HG02943 (cell line): ENCODE measurements around the gene UBE2O.

Experiments
- ATAC-seq: cut with Tn5 transposase; IDR thresholded peaks from one replicate; pipeline ENCODE4 v1.9.1; 2021; ENCODE audit warnings: mild to moderate bottlenecking, low read depth, moderate library complexity; ENCODE audit not compliant: unreplicated experiment

The UBE2O gene

DNA sequence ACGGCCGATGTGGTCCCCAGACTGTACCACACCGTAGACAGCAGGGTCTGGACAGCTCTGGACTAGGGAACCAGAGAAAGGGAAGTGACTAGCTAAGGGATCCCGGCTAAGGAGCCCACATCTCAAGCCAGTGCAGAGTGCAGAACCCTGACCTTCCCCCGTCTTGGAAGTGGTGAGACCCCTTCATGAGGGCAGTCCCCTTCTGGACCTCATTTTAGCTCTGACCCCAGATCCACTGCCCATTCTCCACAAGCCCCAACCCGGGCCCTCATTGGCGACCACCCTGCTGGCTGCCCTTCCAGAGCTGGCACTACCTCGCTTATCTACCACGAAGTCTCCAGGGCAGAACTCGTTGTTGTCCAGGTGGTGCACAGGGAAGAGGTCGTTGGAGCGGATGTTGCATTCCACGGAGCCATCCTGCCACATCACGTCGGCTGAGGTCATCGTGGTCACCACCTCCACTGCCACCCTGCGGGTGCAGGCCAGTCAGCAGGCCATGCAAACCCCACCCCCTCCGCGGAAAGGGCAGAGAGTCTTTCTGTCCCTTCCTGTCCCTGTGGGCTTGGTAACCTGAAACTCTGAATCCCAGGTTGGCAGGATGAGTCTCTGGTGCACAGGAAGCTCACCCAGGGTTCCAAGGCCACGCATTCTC, 54.3 kb downstream of the UBE2O start:
- no peak for ATAC-seq

DNA sequence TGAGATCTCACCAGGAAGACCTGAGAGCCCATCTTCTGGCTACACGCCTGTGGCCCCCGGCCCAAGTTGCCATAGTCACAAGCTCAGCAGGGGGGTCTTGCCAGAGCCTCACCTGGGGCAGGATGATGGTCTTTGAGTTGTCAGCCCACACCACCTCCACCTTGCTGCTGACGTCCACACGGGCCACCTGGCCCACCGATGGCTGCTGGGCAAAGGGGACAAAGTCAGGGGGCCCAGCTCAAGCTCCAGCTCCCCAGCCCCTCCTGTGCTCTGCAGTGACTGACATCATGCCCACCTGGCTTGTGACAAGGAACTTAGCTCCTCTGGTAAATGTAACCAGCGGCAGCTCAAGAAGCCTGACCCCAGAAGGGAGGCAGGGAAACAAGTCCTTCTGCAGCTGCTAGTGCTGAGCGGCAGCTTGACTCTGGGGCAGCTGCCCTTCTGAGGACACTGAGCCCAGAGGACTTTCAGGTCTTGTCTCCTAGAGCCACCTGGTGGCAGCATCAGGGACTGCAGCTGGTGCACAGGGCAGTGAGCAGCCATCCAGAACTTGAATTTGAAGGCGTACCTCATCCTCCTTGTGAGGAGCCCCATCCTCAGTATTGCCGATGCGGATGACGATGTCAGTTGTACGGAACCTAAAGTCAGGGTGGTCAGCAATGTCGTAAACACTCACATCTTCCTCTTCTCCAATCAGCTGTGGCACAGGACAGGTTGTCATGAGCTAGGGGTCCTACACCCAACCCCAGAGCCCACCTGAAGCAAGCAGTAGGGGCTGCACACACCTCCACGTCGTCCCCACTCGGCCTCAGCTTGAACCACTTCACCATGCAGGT, 55.0 kb downstream of the UBE2O start:
- ATAC-seq, result no peak

DNA sequence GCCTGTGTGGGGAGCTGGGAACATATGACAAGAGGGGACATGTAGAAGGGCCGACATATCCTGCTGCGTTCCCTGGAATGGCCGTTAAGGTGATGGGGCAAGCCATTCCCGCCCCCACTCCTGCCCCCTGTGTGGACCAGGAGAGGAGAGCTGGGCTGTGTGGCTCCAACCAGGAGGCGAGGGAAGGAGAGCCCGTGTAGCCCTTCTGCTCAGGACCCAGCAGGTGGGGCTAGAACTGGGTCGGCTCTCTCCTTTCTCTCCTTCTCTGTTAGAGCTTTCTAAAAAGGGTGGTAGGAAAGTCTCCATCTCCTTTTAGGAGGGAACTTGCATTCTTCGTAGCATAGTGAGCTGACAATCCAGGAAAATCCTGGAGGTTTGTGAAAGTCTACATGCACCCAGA, 55.8 kb downstream of the UBE2O start:
- ATAC-seq, result no peak

DNA sequence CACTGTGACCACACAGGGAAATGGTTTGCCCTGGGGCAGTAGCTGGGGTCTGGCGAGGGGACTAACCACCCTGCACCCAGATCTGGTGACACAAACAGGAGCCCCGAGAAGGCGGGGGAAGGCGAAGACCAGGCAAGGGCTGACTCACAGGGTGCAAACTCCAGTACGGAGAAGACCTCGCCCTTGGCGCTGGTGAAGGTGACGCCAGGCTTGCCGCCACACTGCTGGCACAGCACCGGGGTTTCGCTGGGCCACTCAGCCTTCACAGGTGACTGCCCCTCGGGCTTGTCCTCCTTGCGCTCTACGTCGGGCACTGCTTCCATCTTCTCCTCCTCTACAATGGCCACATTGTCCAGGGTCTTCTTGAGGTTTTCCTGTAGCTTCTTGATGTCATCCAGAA, 57.0 kb downstream of the UBE2O start:
- ATAC-seq, result no peak

DNA sequence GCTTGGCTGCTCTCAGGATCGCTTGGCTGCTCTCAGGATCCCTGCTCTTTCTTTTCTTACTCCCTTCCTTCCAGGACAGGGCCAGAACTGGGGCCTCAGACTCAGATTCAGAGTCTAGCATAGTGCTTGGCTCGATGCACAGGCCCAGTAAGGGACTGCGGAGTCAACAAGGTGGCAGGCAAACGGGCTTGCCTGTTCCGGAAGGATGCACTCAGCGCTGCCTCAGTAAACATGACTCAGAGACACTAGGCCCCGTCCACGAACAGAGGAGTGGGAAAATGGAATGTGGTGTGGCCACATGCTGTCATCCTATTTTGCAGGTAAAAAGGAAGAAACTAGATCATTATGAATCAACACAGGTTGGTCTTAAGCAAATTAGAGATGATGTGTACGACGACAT, 58.8 kb downstream of the UBE2O start:
- no peak for ATAC-seq

DNA sequence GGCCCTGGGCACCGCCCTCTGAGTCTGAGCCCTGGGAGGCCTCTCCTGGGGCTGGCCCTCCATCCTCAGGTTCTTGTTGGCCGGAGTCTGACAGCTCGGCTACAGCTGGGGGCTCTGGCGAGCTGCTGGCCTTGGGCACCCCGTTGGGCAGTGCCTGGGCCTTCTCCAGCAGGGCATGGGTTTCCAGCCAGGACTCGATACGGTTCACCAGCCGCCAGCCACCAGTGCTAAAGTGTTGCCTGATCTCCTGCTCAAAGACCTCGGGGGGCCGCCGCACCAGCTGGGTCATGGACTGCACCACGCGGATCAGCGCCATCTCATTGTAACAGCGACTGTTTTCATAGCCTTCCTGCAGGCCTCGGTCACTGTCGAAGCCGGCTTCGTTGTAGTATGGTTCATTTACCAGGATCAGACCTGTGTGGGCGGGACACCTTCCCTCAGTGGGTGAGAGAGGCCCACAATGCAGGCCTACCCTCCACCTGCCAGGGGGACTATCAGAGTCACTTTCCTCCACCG, 61.7 kb downstream of the UBE2O start:
- ATAC-seq, result no peak

DNA sequence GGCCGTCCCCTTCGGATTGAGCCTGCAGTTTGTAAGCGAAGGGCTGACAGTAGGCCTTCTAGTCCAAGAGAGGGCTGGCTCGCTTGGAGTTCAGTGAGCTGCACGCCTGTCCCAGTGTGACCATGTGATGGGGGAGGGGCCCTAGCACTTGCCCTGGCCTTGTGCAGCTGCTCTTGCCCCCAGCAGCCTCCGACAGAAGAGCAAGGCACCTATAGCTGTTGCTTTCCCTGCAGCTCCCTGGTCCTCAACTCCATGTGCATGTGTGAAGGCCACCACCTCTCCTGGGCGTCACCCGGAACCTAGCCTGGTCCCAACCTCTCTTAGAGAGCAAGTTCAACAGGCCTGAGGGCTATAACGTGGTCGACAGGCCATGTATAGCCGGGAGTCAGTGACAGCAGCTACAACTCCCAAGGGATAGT, 62.9 kb downstream of the UBE2O start:
- no peak for ATAC-seq

DNA sequence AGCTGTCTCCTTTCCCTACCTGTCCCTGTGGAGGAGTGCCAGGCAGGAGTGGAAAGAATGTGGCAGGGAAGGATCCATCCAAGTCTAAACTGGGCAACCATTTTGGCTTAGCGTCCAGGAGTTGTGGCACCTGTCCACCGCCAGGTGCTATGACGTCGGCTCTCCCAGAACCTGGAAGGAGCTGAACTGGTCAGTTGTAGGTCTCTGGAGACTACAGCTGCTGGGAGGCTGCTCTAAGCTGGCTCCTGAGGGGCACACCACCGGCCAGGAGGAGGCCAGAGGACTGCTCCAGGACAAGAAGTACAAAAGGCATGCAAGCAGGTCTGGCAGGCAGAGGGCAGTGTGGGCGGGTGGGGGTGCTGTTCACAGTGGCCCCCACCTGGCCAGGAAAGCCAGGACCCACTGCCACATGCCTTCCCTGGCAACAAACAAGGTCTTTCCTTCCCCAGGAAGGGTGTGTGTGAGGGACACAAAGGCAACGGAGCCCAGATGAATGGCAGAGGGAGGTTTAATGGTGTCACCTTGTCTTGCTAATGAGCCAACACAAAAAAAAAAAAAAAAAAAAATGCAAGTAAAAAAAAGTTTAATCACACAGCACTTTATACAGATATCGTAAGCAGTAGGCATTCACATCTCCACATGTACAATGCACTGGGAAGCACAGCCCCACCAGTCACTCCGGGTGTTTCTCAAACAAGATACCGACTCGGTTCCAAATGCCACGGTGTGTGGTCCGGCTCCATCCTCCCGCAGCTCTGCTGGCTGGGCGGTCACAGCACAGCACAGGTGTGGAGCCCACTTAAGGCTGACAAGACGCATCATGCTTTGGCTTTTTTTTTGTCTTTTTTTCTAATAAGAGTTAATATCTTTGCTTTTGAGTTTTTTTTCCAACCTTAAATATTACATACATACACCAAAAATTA, 63.7 kb downstream of the UBE2O start:
- no peak for ATAC-seq

DNA sequence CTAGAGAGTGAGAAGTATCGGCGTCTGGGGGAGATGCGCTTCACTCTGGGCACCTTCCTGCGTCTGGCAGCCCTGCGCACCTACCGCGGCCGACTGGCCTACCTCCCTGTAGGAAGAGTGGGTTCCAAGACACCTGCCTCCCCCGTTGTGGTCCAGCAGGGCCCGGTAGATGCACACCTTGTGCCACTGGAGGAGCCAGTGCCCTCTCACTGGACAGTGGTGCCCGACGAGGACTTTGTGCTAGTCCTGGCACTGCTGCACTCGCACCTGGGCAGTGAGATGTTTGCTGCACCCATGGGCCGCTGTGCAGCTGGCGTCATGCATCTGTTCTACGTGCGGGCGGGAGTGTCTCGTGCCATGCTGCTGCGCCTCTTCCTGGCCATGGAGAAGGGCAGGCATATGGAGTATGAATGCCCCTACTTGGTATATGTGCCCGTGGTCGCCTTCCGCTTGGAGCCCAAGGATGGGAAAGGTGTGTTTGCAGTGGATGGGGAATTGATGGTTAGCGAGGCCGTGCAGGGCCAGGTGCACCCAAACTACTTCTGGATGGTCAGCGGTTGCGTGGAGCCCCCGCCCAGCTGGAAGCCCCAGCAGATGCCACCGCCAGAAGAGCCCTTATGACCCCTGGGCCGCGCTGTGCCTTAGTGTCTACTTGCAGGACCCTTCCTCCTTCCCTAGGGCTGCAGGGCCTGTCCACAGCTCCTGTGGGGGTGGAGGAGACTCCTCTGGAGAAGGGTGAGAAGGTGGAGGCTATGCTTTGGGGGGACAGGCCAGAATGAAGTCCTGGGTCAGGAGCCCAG, 65.8 kb downstream of the UBE2O start:
- no peak for ATAC-seq

DNA sequence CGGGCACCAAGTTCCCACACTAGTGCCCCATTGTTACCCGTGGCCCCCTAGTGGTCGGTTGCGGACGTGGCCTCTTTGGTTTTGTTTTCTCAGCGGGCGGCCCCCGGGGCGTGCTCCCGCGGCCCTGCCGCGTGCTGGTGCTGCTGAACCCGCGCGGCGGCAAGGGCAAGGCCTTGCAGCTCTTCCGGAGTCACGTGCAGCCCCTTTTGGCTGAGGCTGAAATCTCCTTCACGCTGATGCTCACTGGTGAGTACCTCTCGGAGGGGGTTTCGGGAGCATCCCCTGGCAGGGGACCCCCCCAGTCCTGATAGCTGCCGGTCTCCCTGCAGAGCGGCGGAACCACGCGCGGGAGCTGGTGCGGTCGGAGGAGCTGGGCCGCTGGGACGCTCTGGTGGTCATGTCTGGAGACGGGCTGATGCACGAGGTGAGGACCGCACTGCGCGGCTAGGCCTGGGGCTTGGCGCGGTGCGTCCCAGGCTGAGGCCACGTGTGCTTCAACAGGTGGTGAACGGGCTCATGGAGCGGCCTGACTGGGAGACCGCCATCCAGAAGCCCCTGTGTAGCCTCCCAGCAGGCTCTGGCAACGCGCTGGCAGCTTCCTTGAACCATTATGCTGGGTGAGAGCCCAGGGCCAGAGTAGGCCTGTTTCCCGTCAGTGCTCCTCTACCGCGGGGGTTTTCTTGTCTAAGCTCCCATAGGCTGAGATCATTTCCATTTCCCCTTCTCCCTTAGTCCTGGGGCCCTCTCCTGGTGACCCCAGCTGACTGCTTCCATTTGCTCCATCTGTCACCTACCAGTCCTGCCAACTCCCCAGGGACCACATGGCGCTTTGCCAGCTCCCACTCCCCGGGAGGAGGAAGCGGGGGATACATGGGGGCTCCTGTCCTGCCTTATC, 66.8 kb downstream of the UBE2O start:
- no peak for ATAC-seq

DNA sequence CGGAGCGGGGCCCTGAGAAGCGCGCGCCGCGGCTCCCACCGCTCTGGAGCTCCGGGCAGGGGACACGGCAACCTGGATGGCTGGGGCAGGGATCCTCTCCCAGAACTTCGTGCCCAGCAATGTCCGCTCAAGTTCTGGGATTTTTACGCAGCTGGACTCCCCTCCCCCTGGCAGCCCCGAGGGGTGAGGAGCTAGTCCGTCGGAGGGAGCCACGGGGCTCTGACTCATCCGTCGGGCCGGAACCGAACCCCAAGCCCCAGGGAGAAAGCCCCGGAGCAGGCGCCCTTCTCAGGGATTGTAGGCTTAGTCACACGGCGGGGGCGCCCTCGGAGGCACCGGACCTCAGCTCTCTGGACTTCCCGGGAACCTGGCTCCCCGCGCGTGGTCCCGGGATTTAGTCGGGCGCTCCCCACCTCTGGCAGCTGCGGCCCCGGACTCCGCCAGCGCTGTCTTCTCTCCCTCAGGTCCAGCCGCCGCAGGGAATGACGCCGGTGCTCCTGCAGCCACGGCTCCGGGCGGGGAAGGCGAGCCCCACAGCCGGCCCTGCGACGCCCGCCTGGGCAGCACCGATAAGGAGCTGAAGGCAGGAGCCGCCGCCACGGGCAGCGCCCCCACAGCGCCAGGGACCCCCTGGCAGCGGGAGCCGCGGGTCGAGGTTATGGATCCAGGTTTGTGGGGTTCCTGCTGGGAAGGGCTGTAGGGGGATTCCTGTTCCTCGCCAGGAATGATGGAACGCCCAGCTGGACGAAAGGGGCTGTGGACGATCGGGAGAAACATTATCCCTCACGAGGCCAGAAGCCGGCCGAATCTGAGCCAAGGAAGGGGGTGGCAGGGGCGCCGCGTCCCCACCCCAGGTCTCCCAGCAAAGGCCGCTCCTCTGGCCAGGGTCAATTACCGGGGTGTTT, 67.7 kb downstream of the UBE2O start:
- ATAC-seq, result no peak

DNA sequence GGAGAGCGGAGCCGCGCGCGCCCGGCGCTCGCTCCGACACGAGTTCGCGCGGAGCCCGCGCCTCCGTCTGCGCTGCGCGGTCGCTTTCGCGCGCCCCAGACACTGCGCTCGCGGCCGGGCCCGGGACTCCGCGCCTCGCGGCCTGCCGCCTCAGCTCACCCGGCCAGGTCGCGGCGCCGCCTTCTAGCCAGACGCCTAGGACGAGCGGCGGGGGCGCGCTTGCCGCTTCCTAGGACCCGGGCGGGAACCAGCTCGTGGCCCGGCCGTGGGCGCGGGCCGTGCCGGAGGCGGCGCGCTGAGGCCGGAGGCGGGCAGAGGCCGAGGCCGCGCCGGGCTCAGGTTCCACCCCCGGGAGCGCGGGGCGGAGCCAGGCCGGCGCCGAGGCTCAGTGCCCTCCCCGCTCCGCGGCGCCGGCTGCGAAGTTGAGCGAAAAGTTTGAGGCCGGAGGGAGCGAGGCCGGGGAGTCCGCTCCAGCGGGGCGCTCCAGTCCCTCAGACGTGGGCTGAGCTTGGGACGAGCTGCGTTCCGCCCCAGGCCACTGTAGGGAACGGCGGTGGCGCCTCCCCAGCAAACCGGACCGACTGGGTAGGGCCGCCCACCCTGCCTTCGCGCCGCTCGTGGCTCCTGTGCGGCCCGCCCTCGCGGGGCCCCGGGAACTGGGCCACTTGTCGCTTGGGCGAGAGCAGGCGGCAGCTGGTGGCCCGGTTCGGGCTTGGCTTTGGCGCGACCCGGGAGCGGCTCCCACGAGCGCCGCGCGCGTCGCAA, 68.5 kb downstream of the UBE2O start, which contains the start of gene SPHK1:
Gene SPHK1 (plus strand): TSS at position 388 of the 765 bp plus-strand sequence. CDS start 1,036 bp downstream, outside the sequence.
- ATAC-seq, result no peak

DNA sequence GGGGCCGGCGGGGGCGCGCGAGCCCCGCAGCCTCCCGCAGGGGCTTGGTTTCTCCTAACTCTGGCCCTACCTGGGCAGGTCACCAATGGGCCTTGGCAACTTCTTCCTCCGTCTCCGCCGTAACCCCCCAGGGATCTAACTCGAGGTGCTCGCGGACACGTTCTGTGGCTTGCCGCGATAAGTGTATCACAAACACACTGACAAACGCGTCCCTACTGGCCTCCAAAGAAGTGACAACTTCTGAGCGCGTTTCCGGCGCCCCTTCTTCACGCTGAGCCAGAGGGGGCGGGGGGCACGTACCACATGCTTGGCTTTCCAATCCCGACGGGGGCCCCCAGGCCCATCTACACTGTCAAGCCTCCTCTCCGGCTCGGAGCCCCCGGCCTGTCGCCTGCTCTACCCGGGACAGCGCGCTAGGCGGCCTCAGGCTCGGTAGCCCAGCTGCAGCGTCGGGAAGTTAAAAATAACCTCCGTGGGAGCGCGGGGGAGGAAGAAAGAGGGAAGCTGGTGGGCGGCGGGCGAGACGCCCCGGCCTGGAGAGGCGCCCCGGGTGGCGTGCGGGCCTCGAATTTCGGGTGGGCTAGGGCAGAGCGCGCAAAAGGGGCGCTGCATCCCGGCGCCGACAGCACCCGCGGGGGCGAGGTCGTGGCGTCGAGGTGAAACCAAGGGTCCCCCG, 69.3 kb downstream of the UBE2O start:
- no peak for ATAC-seq

DNA sequence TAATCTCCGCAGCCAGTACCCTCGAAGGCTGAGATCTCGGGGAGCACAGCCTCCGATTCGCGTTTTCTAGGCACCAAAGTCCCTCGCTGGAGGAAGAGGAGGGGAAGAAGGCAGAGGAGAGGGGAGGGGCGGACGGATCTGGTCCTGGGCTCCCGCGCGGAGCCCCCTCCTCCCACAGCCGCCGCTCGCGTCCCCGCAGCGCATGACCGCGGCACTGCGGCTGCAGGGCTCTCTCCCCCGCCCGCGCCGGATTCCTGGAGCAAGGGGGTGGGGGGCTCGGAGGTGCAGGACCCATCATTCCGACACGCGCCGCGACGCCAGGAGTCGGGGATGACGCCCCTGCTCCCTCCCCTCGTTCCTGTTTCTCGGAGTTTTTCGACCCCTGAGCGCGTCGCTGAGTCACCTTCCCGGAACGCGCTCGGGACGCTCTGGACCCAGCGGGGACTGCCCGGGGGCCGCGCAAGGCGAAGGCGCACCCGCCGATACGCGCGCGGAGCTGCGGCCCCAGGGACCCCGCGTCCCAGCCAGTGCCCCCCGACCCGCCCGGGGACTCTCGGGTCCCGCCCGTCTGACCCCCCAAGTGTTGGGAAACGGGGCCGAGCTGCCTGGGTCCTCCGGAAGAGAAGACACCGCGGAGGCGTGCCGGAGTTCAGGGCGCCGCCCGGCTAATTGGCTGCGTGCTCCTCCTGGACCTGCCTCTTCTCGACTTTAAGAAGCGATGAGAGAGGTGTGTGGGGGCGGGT, 70.0 kb downstream of the UBE2O start:
- no peak for ATAC-seq

DNA sequence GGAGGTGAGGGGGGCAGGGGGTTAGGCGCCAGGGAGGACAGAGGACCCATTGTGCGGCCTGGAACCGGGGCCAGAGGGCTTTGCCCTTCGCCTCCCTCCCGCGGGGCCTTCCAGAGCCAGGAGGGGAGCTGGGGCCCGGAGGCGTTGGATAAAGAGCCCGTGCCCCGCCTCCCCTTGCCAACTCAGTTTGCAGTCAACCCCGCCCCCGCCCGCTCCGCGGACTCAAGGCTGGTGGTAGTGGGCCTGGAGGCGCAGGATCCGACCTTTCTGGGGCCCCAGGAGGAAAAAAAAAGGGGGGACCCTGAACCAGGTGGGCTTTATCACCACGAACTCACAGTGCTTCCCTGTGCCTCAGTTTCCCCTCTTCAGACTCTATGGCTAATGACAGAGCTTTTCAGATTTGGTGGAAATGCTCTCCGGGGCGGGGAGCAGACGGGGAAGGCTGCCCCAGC, 70.6 kb downstream of the UBE2O start:
- no peak for ATAC-seq
